ENCODE results near the gene RIMBP3C.
"Not testable (repeated sequence)": the region's sequence is repeated elsewhere in the genome, so short reads cannot be mapped to it uniquely, and the experiment has no call there.

- TF ChIP-seq, protein P1, sequence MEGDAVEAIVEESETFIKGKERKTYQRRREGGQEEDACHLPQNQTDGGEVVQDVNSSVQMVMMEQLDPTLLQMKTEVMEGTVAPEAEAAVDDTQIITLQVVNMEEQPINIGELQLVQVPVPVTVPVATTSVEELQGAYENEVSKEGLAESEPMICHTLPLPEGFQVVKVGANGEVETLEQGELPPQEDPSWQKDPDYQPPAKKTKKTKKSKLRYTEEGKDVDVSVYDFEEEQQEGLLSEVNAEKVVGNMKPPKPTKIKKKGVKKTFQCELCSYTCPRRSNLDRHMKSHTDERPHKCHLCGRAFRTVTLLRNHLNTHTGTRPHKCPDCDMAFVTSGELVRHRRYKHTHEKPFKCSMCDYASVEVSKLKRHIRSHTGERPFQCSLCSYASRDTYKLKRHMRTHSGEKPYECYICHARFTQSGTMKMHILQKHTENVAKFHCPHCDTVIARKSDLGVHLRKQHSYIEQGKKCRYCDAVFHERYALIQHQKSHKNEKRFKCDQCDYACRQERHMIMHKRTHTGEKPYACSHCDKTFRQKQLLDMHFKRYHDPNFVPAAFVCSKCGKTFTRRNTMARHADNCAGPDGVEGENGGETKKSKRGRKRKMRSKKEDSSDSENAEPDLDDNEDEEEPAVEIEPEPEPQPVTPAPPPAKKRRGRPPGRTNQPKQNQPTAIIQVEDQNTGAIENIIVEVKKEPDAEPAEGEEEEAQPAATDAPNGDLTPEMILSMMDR (optimal IDR thresholded peaks at IDR 0.05 in 1 of 3, IDR thresholded peaks at IDR 0.05 in 1 of 3, conservative IDR thresholded peaks at IDR 0.05 in 1 of 3; ENCODE audit: extremely low read depth in 1 of 3, insufficient read depth in 2 of 3, low read length in 3 of 3): not testable (repeated sequence)
- TF ChIP-seq EZH2 (IDR thresholded peaks at IDR 0.05; ENCODE audit: low read length): not testable (repeated sequence)
These were observed 24.4 kb downstream of the RIMBP3C start for GRCh38 chr22:21526705-21527500.
